Left ventricle myocardium inferior (tissue), 1 donor: ENCODE measurements around the gene WNK1. TPM values are rescaled to one million over a fixed set of nuclear protein-coding genes. Genes with fewer than 3 reads are reported as not detected.

Experiments
- DNase-seq: peaks from one replicate; pipeline ENCODE4 v3.0.0-alpha.2; 2020
- H3K27ac ChIP-seq: fragments of 200-600 bp; replicated peaks from 2 replicates; pipeline ENCODE4 v1.8.0; 2021
- H3K27me3 ChIP-seq: fragments of 200-600 bp; 2 replicates; pipeline ENCODE4 v1.8.0; 2021; ENCODE audit warnings: low read depth
- H3K36me3 ChIP-seq: fragments of 200-600 bp; 2 replicates; pipeline ENCODE4 v1.8.0; 2021
- H3K4me1 ChIP-seq: fragments of 200-600 bp; 2 replicates; pipeline ENCODE4 v1.8.0; 2021
- H3K4me3 ChIP-seq: fragments of 200-600 bp; 2 replicates; pipeline ENCODE4 v1.8.0; 2021; ENCODE audit warnings: mild to moderate bottlenecking, moderate library complexity
- H3K9me3 ChIP-seq: fragments of 200-600 bp; replicated peaks from 2 replicates; pipeline ENCODE4 v1.8.0; 2021
- CTCF ChIP-seq: fragments of 200-600 bp; IDR thresholded peaks from 2 replicates; pipeline ENCODE4 v1.8.0; 2021; ENCODE audit warnings: antibody characterized with exemption, mild to moderate bottlenecking, borderline replicate concordance
- intact Hi-C: fragments of 100-400 bp; cut with micrococcal nuclease; formaldehyde crosslinking; loops from one replicate; pipeline ENCODE4 v1.11.0; 2022
- total RNA-seq: library from RNA; stranded (reverse); fragmentation: NEBNext Ultra II Directional; extraction: Animal tissue kit (Norgen Biotek cat#: 25700); gene quantifications from one replicate; pipeline ENCODE4 v1.2.1, GENCODE V29; 2021
- donor health status: DM: no; HTN: yes; CAD: no; lungs with severe emphysema.

WNK1 gene
- total RNA-seq, 1 donor from 2014 or later = 289 TPM

- Histone ChIP-seq H3K36me3 (peaks cover 81% of the 10 kb centered on the region), H3K4me3 (no peak overlapping the region), H3K27me3 (no peaks in the 10 kb centered on the region), H3K9me3 (no peaks in the 10 kb centered on the region), H3K27ac (peak overlapping the region; percentile 59), H3K4me1 (peaks cover 41% of the 10 kb centered on the region)
- TF ChIP-seq CTCF = no peak
- no peak for DNase-seq
- intact Hi-C loops = no loop called here
Observed at GRCh38 chr12:910416-910815, 158.0 kb downstream of the WNK1 start.

- H3K9me3 ChIP-seq = no peaks in the 10 kb centered on the region
- no peak overlapping the region for H3K4me3 ChIP-seq
- peaks cover 81% of the 10 kb centered on the region for H3K36me3 ChIP-seq
- no peaks in the 10 kb centered on the region for H3K27me3 ChIP-seq
- H3K4me1 ChIP-seq = peaks cover 41% of the 10 kb centered on the region
- DNase-seq = no peak
- intact Hi-C loops = no loop called here
- TF ChIP-seq CTCF = no peak
- H3K27ac ChIP-seq = peak overlapping the region; percentile 59
Observed at GRCh38 chr12:911191-911826, 158.9 kb downstream of the WNK1 start.

- Histone ChIP-seq H3K4me1 (peaks cover 41% of the 10 kb centered on the region), H3K27me3 (no peaks in the 10 kb centered on the region), H3K36me3 (peaks cover 80% of the 10 kb centered on the region), H3K9me3 (no peaks in the 10 kb centered on the region), H3K4me3 (no peak overlapping the region), H3K27ac (no peak overlapping the region)
- no peak for DNase-seq
- TF ChIP-seq CTCF = no peak
- intact Hi-C loops = no loop called here
Observed at GRCh38 chr12:912466-913235, 160.3 kb downstream of the WNK1 start.

GRCh38 chr12:913919-914698 lies 161.7 kb downstream of the WNK1 start:
- Histone ChIP-seq H3K27ac (peak overlapping the region; percentile 5), H3K36me3 (peaks cover 79% of the 10 kb centered on the region), H3K9me3 (no peaks in the 10 kb centered on the region), H3K4me1 (peaks cover 41% of the 10 kb centered on the region), H3K4me3 (no peak overlapping the region), H3K27me3 (no peaks in the 10 kb centered on the region)
- DNase-seq = no peak
- intact Hi-C loops = no loop called here
- TF ChIP-seq CTCF = no peak

- no peaks in the 10 kb centered on the region for H3K27me3 ChIP-seq
- no peaks in the 10 kb centered on the region for H3K9me3 ChIP-seq
- peaks cover 32% of the 10 kb centered on the region for H3K4me1 ChIP-seq
- H3K36me3 ChIP-seq = peaks cover 73% of the 10 kb centered on the region
- DNase-seq = no peak
- TF ChIP-seq CTCF = no peak
- H3K4me3 ChIP-seq = no peak overlapping the region
- H3K27ac ChIP-seq = peak overlapping the region; percentile 5
- intact Hi-C loops = no loop called here
Observed at GRCh38 chr12:915090-915489, 162.7 kb downstream of the WNK1 start.
